Naive thymus-derived CD4-positive, alpha-beta T cell (primary cell): ENCODE results near the gene DRAM1. TPM values are rescaled to one million over a fixed set of nuclear protein-coding genes. Genes with fewer than 3 reads are reported as not detected.

ENCODE experiments used
- ATAC-seq: fragments of 150-1000 bp; cut with Tn5 transposase; 2 replicates; pipeline ENCODE4 v1.10.0; 2021; ENCODE audit warnings: mild to moderate bottlenecking, moderate library complexity
- CTCF ChIA-PET: fragments of 350-600 bp; sonication (Branson Sonifier 250); formaldehyde crosslinking; loops from one replicate; lab custom pipeline; 2021; ENCODE audit warnings: antibody characterized with exemption; lab: Charles Lee
- POLR2A ChIA-PET: fragments of 350-600 bp; sonication (Branson Sonifier 250); formaldehyde crosslinking; loops from one replicate; lab custom pipeline; 2021; ENCODE audit warnings: antibody characterized with exemption, inconsistent platforms; lab: Charles Lee
- DNase-seq, 9 donors: peaks; one replicate each; pipeline versions ENCODE4 v3.0.0 to v3.0.0-alpha.2; 2020 to 2022; ENCODE audit warnings: mixed read lengths in 1 of 9
- H3K27ac ChIP-seq: one replicate; pipeline ENCODE4 v1.7.0; 2013; ENCODE audit warnings: mild to moderate bottlenecking, low read depth, low read length, moderate library complexity
- H3K27me3 ChIP-seq, 2 donors: one replicate each; pipeline ENCODE4 v1.7.0; 2013; ENCODE audit warnings: low read length in 2 of 2, mild to moderate bottlenecking in 2 of 2, moderate library complexity in 2 of 2; ENCODE audit not compliant: control insufficient read depth in 2 of 2, insufficient read depth in 2 of 2
- H3K36me3 ChIP-seq, 3 experiments: 1 replicate in 2 of 3; 2 replicates in 1 of 3; pipeline ENCODE4 v1.7.0; 2013; ENCODE audit warnings: low read length in 3 of 3, mild to moderate bottlenecking in 3 of 3, moderate library complexity in 1 of 3; ENCODE audit not compliant: insufficient read depth in 3 of 3, control insufficient read depth in 2 of 3
- H3K4me1 ChIP-seq, 2 donors: one replicate each; pipeline ENCODE4 v1.7.0; 2013; ENCODE audit warnings: low read length in 2 of 2, mild to moderate bottlenecking in 2 of 2, moderate library complexity in 1 of 2; ENCODE audit not compliant: control insufficient read depth in 2 of 2, insufficient read depth in 2 of 2
- H3K4me3 ChIP-seq: 2 replicates; pipeline ENCODE4 v1.7.0; 2013; ENCODE audit warnings: mild to moderate bottlenecking, low read length
- H3K9me3 ChIP-seq, 3 experiments: 1 replicate in 2 of 3; 2 replicates in 1 of 3; pipeline ENCODE4 v1.7.0; 2013; ENCODE audit warnings: low read length in 3 of 3; ENCODE audit not compliant: control insufficient read depth in 2 of 3
- H3K27ac Mint-ChIP-seq, 9 donors: one replicate each; pipeline ENCODE4 v1.8.0; 2020 to 2022; ENCODE audit warnings: mixed read lengths in 9 of 9, mild to moderate bottlenecking in 8 of 9, moderate library complexity in 5 of 9, inconsistent platforms in 2 of 9
- H3K27me3 Mint-ChIP-seq, 5 donors: one replicate each; pipeline ENCODE4 v1.8.0; 2021 to 2022; ENCODE audit warnings: mixed read lengths in 5 of 5, mild to moderate bottlenecking in 1 of 5
- H3K36me3 Mint-ChIP-seq, 5 donors: one replicate each; pipeline ENCODE4 v1.8.0; 2020 to 2022; ENCODE audit warnings: mixed read lengths in 5 of 5, mild to moderate bottlenecking in 3 of 5, inconsistent platforms in 1 of 5
- H3K4me1 Mint-ChIP-seq, 7 donors: one replicate each; pipeline ENCODE4 v1.8.0; 2020 to 2022; ENCODE audit warnings: mixed read lengths in 7 of 7, mild to moderate bottlenecking in 3 of 7, inconsistent platforms in 1 of 7
- H3K4me3 Mint-ChIP-seq, 10 donors: one replicate each; pipeline ENCODE4 v1.8.0; 2020 to 2022; ENCODE audit warnings: mild to moderate bottlenecking in 10 of 10, mixed read lengths in 10 of 10, moderate library complexity in 6 of 10, inconsistent platforms in 2 of 10
- H3K9me3 Mint-ChIP-seq, 11 donors: one replicate each; pipeline ENCODE4 v1.8.0; 2020 to 2022; ENCODE audit warnings: mixed read lengths in 11 of 11, mild to moderate bottlenecking in 4 of 11, inconsistent platforms in 1 of 11, moderate library complexity in 1 of 11
- intact Hi-C, 2 donors: fragments of 100-400 bp; cut with micrococcal nuclease; formaldehyde crosslinking; loops; one replicate each; pipeline ENCODE4 v1.15.1; 2023
- polyA plus RNA-seq, 2 donors: library from polyadenylated mRNA; unstranded; fragments of 300-500 nt; fragmentation: Illumina TruSeq; gene quantifications; one replicate each; pipeline ENCODE4 v1.2.3, GENCODE V29; 2021
- total RNA-seq, 6 experiments: library from RNA in 5 of 6; stranded (reverse) in 5 of 6; gene quantifications; 1 replicate in 5 of 6; 2 replicates in 1 of 6; pipeline ENCODE4 v1.2.3 and lab custom pipeline; 2021 to 2026

Gene DRAM1
- total and polyA plus RNA-seq, 7 experiments from 2014 or later = 1.4 to 9.5 (median 2.4) TPM

DNA sequence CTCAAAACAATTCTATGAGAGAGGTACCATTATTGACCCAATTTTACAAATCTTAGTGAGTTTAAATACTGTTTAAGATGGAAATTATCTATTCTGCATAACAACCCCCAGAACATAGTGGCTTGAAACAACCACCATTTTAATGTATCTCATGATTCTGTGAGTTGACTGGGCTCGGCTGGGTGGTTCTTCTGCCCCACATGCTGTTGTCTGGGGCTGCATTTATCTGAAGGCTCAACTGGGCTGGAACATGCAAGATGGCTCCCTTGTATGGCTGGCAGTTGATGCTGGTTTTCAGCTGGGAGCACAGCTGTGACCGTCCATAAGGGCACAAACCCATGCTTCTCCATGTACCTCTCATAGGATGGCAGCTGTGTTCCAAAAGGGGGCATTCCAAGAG is 82.2 kb downstream of the DRAM1 start:
- Mint-ChIP-seq H3K4me3 (no peak overlapping the region), H3K36me3 (peaks cover 0 to 5% (median 0%) of the 10 kb centered on the region in 5 donors), H3K27me3 (peaks cover 0 to 11% (median 4%) of the 10 kb centered on the region in 5 donors), H3K27ac (no peak overlapping the region), H3K9me3 (peaks cover 0 to 14% (median 7%) of the 10 kb centered on the region in 11 donors), H3K4me1 (peaks cover 0 to 2% (median 0%) of the 10 kb centered on the region in 7 donors)
- Histone ChIP-seq H3K27me3 (no peaks in the 10 kb centered on the region), H3K4me1 (no peaks in the 10 kb centered on the region), H3K36me3 (no peaks in the 10 kb centered on the region), H3K27ac (no peak overlapping the region), H3K4me3 (no peak overlapping the region), H3K9me3 (no peaks in the 10 kb centered on the region)
- intact Hi-C loops = no loop called here
- ChIA-PET CTCF (no interaction called here), POLR2A (no interaction called here)
- DNase-seq (no peak), ATAC-seq (no peak)

DNA sequence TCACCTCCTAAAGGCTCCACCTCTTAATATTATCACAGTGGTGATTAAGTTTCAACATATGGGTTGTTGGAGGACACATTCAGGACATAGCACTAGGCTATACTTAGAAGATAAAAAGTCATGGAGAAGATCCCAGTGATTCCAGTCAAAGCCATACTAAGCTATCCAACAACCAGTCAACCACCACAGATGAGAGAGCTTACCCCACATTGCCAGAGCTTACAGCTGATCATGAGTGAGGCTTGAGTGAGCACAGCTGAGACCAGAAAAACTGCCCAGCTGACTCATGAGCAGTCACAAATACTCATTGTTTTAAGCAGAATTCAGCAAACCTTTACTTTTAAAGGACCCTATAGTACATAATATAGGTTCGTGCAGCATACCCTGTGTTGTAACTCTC is 85.1 kb downstream of the DRAM1 start:
- Histone ChIP-seq H3K4me1 (peaks cover 3 to 5% of the 10 kb centered on the region in 2 donors), H3K9me3 (no peaks in the 10 kb centered on the region), H3K27me3 (no peaks in the 10 kb centered on the region), H3K27ac (no peak overlapping the region), H3K36me3 (no peaks in the 10 kb centered on the region), H3K4me3 (no peak overlapping the region)
- peaks cover 0 to 5% (median 0%) of the 10 kb centered on the region in 5 donors for H3K36me3 Mint-ChIP-seq
- intact Hi-C loops = no loop called here
- peaks cover 0 to 4% (median 2%) of the 10 kb centered on the region in 7 donors for H3K4me1 Mint-ChIP-seq
- ChIA-PET POLR2A (no interaction called here), CTCF (no interaction called here)
- H3K27ac Mint-ChIP-seq = no peak overlapping the region
- peaks cover 0 to 4% (median 0%) of the 10 kb centered on the region in 5 donors for H3K27me3 Mint-ChIP-seq
- ATAC-seq (no peak), DNase-seq (no peak)
- no peak overlapping the region for H3K4me3 Mint-ChIP-seq
- H3K9me3 Mint-ChIP-seq = peaks cover 0 to 14% (median 7%) of the 10 kb centered on the region in 11 donors

DNA sequence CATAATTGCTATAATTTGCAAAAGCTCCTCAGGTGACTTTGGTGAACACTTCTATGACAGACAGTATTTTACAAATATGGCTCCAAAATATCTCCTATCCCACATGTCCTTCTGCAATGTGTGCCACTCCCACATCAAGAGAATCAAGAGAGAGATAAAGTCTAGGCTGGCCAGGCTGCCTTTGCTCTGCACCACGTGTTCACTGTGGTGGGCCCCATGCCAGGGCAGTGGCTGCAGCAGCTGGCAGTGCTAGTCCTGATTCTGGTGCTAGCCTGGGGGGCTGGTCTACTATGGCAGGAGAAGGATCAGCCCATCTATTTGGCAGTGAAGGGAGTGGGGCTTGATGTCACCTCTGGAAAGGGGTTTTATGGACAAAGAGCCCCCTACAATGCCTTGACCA is 86.3 kb downstream of the DRAM1 start:
- no peak overlapping the region for H3K27ac Mint-ChIP-seq
- no peak overlapping the region for H3K4me3 ChIP-seq
- POLR2A ChIA-PET = interaction anchor here (0.8 kb wide), 1 partner anchor 14 kb away, joined by 3 read pairs; no protein-coding TSS in a partner anchor
- no peaks in the 10 kb centered on the region for H3K27me3 ChIP-seq
- H3K4me1 ChIP-seq = peaks cover 4 to 10% of the 10 kb centered on the region in 2 donors
- no peak for DNase-seq
- no peaks in the 10 kb centered on the region for H3K36me3 ChIP-seq
- no peak overlapping the region for H3K27ac ChIP-seq
- peaks cover 0 to 4% (median 0%) of the 10 kb centered on the region in 5 donors for H3K27me3 Mint-ChIP-seq
- ATAC-seq = no peak
- peaks cover 0 to 5% (median 0%) of the 10 kb centered on the region in 5 donors for H3K36me3 Mint-ChIP-seq
- H3K4me3 Mint-ChIP-seq = no peak overlapping the region
- intact Hi-C loops = no loop called here
- H3K9me3 Mint-ChIP-seq = peaks cover 0 to 13% (median 6%) of the 10 kb centered on the region in 11 donors
- H3K4me1 Mint-ChIP-seq = peaks cover 0 to 14% (median 5%) of the 10 kb centered on the region in 7 donors
- CTCF ChIA-PET = interaction anchor here (0.6 kb wide), 1 partner anchor 8 kb away, joined by 3 read pairs; no protein-coding TSS in a partner anchor
- H3K9me3 ChIP-seq = no peaks in the 10 kb centered on the region

- CTCF ChIA-PET = no interaction called here
- no peaks in the 10 kb centered on the region for H3K36me3 ChIP-seq
- no peak overlapping the region for H3K4me3 Mint-ChIP-seq
- H3K9me3 Mint-ChIP-seq = peaks cover 0 to 1% (median 0%) of the 10 kb centered on the region in 11 donors
- H3K4me3 ChIP-seq = no peak overlapping the region
- H3K36me3 Mint-ChIP-seq = no peaks in the 10 kb centered on the region
- peaks cover 0 to 18% (median 5%) of the 10 kb centered on the region in 7 donors for H3K4me1 Mint-ChIP-seq
- no peak overlapping the region for H3K27ac ChIP-seq
- no peaks in the 10 kb centered on the region for H3K27me3 ChIP-seq
- ATAC-seq = no peak
- POLR2A ChIA-PET = no interaction called here
- peaks cover 4 to 10% of the 10 kb centered on the region in 2 donors for H3K4me1 ChIP-seq
- intact Hi-C loops = no loop called here
- H3K27me3 Mint-ChIP-seq = peaks cover 0 to 15% (median 3%) of the 10 kb centered on the region in 5 donors
- no peaks in the 10 kb centered on the region for H3K9me3 ChIP-seq
- no peak overlapping the region for H3K27ac Mint-ChIP-seq
- DNase-seq = no peak
Observed at GRCh38 chr12:101966496-101966895, 89.1 kb downstream of the DRAM1 start.

DNA sequence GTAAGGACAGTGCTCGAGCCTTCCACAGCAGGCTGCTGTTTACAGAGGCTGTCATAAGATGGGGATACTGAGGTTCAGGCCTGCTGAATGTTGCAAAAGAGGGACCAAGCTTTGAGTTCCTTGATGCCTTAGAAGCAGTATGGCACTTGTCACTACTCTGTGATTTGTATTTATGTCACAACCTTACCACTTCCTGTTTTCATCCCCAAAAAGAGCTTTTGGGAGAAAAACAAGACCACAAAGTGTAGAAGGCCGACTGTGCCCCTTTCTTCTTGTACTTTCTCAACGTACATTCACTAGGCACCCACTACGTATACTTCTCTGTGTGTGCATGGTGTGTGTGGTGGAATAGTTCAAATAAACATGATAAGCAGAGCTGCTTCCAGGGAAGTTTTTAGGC is 90.1 kb downstream of the DRAM1 start:
- Histone ChIP-seq H3K9me3 (no peaks in the 10 kb centered on the region), H3K27ac (no peak overlapping the region), H3K4me3 (no peak overlapping the region), H3K36me3 (no peaks in the 10 kb centered on the region), H3K27me3 (no peaks in the 10 kb centered on the region), H3K4me1 (peaks cover 4 to 10% of the 10 kb centered on the region in 2 donors)
- H3K27ac Mint-ChIP-seq = peak overlapping the region in 3 of 9 donors; percentile 8 to 68 (median 25)
- H3K4me3 Mint-ChIP-seq = no peak overlapping the region
- ChIA-PET POLR2A (no interaction called here), CTCF (no interaction called here)
- peak in 7 of 9 donors; percentile 14 to 57 (median 37) for DNase-seq
- peak; percentile 54 for ATAC-seq
- H3K27me3 Mint-ChIP-seq = peaks cover 0 to 22% (median 4%) of the 10 kb centered on the region in 5 donors
- intact Hi-C loops = no loop called here
- peaks cover 0 to 18% (median 5%) of the 10 kb centered on the region in 7 donors for H3K4me1 Mint-ChIP-seq
- no peaks in the 10 kb centered on the region for H3K36me3 Mint-ChIP-seq
- peaks cover 0 to 2% (median 0%) of the 10 kb centered on the region in 11 donors for H3K9me3 Mint-ChIP-seq

- ATAC-seq = no peak
- no peak overlapping the region for H3K4me3 Mint-ChIP-seq
- POLR2A ChIA-PET = no interaction called here
Observed at GRCh38 chr12:101968770-101969169, 91.4 kb downstream of the DRAM1 start.

More at GRCh38 chr12:101968770-101969169, 91.4 kb downstream of the DRAM1 start:
- H3K27ac Mint-ChIP-seq = peak overlapping the region in 3 of 9 donors; percentile 41 to 53 (median 49)
- peaks cover 0 to 2% (median 0%) of the 10 kb centered on the region in 11 donors for H3K9me3 Mint-ChIP-seq
- CTCF ChIA-PET = no interaction called here
- H3K4me1 Mint-ChIP-seq = peaks cover 0 to 18% (median 5%) of the 10 kb centered on the region in 7 donors
- H3K9me3 ChIP-seq = no peaks in the 10 kb centered on the region
- H3K36me3 ChIP-seq = no peaks in the 10 kb centered on the region
- H3K4me1 ChIP-seq = peaks cover 4 to 10% of the 10 kb centered on the region in 2 donors
- intact Hi-C loops = no loop called here
- H3K27me3 ChIP-seq = no peaks in the 10 kb centered on the region
- peak in 1 of 9 donors; percentile 10 for DNase-seq
- no peak overlapping the region for H3K4me3 ChIP-seq
- H3K27ac ChIP-seq = no peak overlapping the region
- peaks cover 0 to 24% (median 0%) of the 10 kb centered on the region in 5 donors for H3K27me3 Mint-ChIP-seq
- no peaks in the 10 kb centered on the region for H3K36me3 Mint-ChIP-seq
